HT1080 (cell line): ENCODE data around the gene YDJC. TPM values are rescaled to one million over a fixed set of nuclear protein-coding genes. Genes with fewer than 3 reads are reported as not detected.
A peak's percentile ranks its signal among the peaks of the same experiment; 100 is the strongest.
"Not testable (repeated sequence)": the region's sequence is repeated elsewhere in the genome, so short reads cannot be mapped to it uniquely, and the experiment has no call there.

Experiments used
- DNase-seq: peaks from one replicate; pipeline ENCODE4 v3.0.0-alpha.2; 2015; ENCODE audit warnings: low read depth
- polyA plus RNA-seq, 2 experiments: library from polyadenylated mRNA; depleted of rRNA; stranded (reverse); fragments of >200 nt; gene quantifications; 2 replicates each; pipeline ENCODE4 v1.2.3, GENCODE V29; 2015
- total RNA-seq: library from RNA; depleted of rRNA; stranded (reverse); fragments of >200 nt; shearing (Covaris generic); gene quantifications from 2 replicates; pipeline ENCODE4 v1.2.3, GENCODE V29; 2014; rRNA removed

Gene YDJC
- 77.4 and 81.9 TPM in 2 replicates for total RNA-seq
- polyA plus RNA-seq (2015; cell fraction: cytosol; rRNA removed): 78.9 and 93.9 TPM in 2 replicates
- polyA plus RNA-seq (2015; cell fraction: nucleus; rRNA removed): 49.9 and 55.5 TPM in 2 replicates

- DNase-seq: peak; percentile 85
These were observed at the start of gene YDJC for GRCh38 chr22:21629255-21630149. Gene YDJC (minus strand): TSS chr22:21630022. CDS start chr22:21630014, 8 bp downstream.

GRCh38 chr22:21679383-21679782, 49.6 kb upstream of the YDJC start:
- DNase-seq: no peak

DNA sequence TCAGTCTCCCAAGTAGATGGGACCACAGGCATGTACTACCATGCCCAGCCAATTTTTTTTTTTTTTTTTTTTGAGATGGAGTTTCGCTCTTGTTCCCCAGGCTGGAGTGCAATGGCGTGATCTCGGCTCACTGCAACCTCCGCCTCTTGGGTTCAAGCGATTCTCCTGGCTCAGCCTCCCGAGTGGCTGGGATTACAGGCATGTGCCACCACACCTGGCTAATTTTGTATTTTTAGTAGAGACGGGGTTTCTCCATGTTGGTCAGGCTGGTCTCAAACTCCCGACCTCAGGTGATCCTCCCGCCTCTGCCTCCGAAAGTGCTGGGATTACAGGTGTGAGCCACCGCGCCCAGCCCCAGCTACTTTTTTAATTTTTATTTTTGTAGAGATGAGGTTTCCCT, 49.0 kb upstream of the YDJC start:
- not testable (repeated sequence) for DNase-seq

DNA sequence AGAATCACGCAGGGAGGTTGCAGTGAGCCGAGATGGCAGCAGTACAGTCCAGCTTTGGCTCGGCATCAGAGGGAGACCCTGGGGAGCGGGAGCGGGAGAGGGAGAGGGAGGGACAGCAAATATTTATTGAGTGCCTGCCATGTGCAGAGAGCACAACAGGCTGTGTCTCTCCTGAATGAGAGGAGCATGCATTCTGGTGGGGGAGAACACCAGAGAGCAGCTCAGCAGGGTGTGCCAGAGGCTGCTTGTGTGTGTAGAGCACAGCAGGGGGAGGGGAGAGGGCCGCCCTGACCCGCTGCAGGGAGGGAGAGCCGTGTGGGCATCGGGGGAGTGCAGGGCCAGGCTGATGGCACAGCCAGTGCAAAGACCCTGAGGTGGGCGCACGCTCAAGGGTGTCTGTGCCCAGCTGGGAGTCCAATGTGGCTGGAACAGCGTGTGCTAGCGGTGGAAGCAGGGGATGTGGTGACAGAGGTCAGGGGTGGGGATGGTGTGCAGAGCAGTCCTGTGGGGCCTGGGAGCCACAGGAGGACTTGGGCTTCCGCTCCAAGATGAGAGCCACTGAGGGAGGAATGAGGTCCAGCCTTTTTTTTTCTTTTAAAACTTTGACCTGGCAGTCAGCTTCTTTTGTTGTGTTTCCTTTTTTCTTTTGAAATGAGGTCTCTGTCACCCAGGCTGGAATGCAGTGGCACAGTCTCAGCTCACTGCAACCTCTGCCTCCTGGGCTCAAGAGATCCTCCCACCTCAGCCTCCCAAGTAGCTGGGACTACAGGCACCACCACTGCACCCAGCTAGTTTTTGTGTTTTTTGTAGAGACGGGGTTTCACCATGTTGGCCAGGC, 48.0 kb upstream of the YDJC start:
- no peak for DNase-seq

DNA sequence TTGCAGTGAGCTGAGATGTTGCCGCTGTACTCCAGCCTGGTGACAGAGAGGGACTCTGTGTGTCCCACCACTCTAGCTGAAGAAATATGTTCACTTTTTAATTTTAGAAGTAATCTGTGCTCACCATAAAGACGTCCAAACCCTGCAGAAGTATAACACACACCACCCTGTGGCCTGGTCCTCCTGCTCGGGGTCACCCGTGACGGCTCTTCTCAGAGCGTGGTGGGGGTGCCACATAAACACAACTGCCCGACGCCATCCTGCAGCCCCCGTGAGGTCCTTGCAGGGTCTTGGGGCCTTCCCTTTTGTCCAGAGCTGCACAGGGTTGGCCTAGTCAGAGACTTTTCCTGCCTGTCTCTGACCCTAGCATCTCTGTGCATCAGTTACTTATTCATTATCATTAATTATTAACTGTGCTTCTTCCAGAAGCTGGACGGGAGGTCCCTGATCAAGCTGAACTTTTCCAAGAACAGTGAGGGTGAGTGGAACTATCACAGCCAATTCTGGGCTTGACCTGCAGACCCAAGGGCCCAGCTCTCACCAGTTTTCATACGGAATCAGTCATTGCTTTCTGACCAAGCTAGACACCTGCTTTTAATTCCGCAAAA, 44.9 kb upstream of the YDJC start:
- DNase-seq: no peak

- DNase-seq: no peak
These were observed 43.9 kb upstream of the YDJC start for GRCh38 chr22:21673534-21674321.

- no peak for DNase-seq
These were observed 42.3 kb upstream of the YDJC start for GRCh38 chr22:21672107-21672629.

GRCh38 chr22:21669026-21669425, 39.2 kb upstream of the YDJC start:
- no peak for DNase-seq

GRCh38 chr22:21666786-21667185, 37.0 kb upstream of the YDJC start:
- no peak for DNase-seq

GRCh38 chr22:21665047-21665851, 35.4 kb upstream of the YDJC start:
- no peak for DNase-seq

DNA sequence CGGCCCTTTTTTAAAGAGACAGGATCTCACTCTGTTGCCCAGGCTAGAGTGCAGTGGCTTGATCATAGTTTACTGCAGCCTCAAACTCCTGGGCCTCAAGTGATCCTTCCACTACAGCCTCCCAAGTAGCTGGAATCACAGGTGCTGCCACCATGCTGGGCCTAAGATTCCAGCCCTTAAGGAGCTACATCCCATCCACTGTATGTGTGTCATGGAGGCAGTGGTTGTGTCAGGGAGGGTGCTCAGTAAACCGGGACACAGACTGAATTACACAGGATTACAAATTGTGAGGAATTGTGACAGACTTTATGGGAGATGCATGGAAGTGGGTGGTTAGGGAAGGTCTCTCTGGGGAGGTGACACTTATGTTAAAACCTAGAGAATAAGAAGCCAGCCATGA, 33.9 kb upstream of the YDJC start:
- DNase-seq: no peak

DNA sequence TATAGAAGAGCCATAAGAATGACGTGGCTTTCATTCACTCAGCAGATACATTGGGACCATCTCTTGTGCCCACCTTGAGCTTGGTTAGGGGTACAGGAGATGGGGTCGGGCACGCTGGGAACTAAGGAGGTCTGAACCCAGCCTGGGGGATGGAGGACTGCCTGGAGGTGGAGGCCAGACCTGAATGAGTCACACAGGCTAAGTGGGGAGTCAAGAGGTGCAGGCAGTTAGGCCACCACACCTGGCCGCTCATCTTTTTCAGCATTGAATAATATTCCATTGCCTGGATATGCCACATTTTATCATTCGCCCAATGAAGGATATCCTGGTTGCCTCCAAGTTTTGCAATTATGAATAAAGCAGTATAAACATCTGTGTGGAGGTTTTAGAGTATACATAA, 32.2 kb upstream of the YDJC start:
- DNase-seq: no peak

DNA sequence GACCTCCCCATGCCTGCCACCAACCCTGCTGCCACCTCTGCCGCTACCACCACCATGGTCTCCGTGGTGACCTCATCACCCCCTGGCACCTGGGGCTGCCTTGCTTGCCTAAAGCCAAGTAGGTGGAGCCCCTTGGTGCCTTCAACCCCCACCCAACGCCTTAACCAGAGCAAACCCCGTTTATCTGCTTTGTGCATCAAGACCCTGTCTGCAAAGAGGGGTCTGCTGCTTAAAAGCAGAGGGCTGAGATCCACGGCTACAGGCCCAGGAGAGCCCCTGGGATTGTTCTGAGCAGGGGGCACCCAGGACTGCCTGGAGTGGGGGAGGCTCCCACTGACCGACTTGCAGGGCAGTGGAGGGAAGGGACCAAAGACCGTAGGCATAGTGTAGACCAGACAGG, 31.1 kb upstream of the YDJC start:
- DNase-seq: no peak

DNA sequence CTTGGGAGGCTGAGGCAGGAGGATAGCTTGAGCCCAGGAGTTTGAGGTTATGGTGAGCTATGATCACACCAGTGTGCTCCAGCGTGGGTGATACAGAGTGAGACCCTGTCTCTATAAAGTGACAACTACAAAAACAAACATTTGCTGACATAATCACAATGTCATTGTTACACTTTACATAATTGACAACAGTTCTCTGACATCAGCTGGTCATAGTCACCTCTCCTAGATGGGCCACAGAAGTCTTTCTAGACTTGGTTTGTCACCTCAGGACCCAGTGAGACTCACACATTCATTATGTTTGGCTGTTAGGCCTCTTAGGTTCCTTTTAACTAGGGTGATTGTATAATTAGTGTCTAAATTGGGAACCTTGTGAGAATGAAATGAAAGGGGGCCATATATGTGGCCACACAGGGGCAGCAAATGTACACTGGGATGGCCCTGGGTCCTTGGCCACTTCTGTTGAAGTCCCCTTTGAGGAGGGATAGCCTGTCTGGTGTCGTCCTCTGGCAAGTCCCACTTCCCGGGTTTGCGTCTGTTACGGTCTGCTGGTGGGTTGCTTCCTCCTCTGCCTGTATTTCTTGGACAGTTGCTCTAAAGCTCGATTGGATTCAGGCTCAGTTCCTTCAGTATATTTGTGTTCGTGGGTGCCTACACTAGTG, 30.2 kb upstream of the YDJC start:
- no peak for DNase-seq

GRCh38 chr22:21657360-21658032, 27.7 kb upstream of the YDJC start:
- DNase-seq: peak; percentile 56

DNA sequence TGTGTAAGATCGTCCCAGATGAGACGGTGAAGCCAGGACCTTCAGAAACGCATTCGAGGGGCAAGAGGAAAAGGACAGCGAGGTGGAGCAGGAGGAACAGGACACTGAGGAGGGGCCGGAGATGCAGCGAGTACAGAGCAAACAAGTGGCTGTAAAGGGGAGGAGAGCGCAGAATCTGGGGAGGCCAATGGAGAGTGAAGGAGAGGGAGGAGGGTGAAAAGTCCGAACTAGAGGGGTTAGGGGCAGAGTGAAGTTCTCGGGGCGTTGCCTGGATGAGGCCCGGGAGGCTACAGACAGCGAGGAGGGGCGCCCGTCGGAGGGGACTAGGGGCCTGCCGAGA, 27.2 kb upstream of the YDJC start:
- no peak for DNase-seq

- DNase-seq: no peak
These were observed 23.0 kb upstream of the YDJC start for GRCh38 chr22:21652547-21653545.
